MM.1S (cell line): Measurements from ENCODE around the gene BET1.

Experiments used
- DNase-seq: peaks from one replicate; pipeline ENCODE4 v3.0.0-alpha.2; 2015
- H2AFZ ChIP-seq: fragments of 300-600 bp; sonication (generic); 2 replicates; pipeline ENCODE4 v1.6.0; 2016; ENCODE audit warnings: antibody characterized with exemption, low read length
- H3F3A ChIP-seq: fragments of 300-600 bp; sonication (generic); 2 replicates; pipeline ENCODE4 v1.6.1; 2016; ENCODE audit warnings: mild to moderate bottlenecking, antibody characterized with exemption, low read length, moderate library complexity, mixed read lengths; ENCODE audit not compliant: insufficient read depth
- H3K27ac ChIP-seq: fragments of 300-600 bp; sonication (generic); 2 replicates; pipeline ENCODE4 v1.5.1; 2016; ENCODE audit warnings: mild to moderate bottlenecking, low read length
- H3K27me3 ChIP-seq: fragments of 300-600 bp; sonication (generic); replicated peaks from 2 replicates; pipeline ENCODE4 v1.6.0; 2016; ENCODE audit warnings: low read length; ENCODE audit not compliant: insufficient read depth
- H3K36me3 ChIP-seq: fragments of 300-600 bp; sonication (generic); replicated peaks from 2 replicates; pipeline ENCODE4 v1.6.1; 2016; ENCODE audit warnings: mild to moderate bottlenecking, low read length, mixed read lengths; ENCODE audit not compliant: insufficient read depth
- H3K4me1 ChIP-seq: fragments of 300-600 bp; sonication (generic); 2 replicates; pipeline ENCODE4 v1.6.1; 2016; ENCODE audit warnings: low read length, mixed read lengths
- H3K4me2 ChIP-seq: fragments of 300-600 bp; sonication (generic); 2 replicates; pipeline ENCODE4 v1.6.0; 2016; ENCODE audit warnings: low read depth, low read length
- H3K4me3 ChIP-seq: fragments of 300-600 bp; sonication (generic); 2 replicates; pipeline ENCODE4 v1.5.1; 2016; ENCODE audit warnings: low read length, mixed read lengths
- H3K79me2 ChIP-seq: fragments of 300-600 bp; sonication (generic); 2 replicates; pipeline ENCODE4 v1.6.1; 2016; ENCODE audit warnings: mixed run types, low read length, mixed read lengths
- H3K9ac ChIP-seq: fragments of 300-600 bp; sonication (generic); 2 replicates; pipeline ENCODE4 v1.6.1; 2016; ENCODE audit warnings: low read length, mixed read lengths
- H3K9me2 ChIP-seq: fragments of 300-600 bp; sonication (generic); replicated peaks from 2 replicates; pipeline ENCODE4 v1.6.1; 2016; ENCODE audit warnings: mild to moderate bottlenecking, low read length, mixed read lengths; ENCODE audit not compliant: insufficient read depth
- H3K9me3 ChIP-seq: fragments of 300-600 bp; sonication (generic); replicated peaks from 2 replicates; pipeline ENCODE4 v1.6.1; 2016; ENCODE audit warnings: mild to moderate bottlenecking, low read length, mixed read lengths; ENCODE audit not compliant: insufficient read depth
- H4K20me1 ChIP-seq: fragments of 300-600 bp; sonication (generic); 2 replicates; pipeline ENCODE4 v1.6.1; 2016; ENCODE audit warnings: mild to moderate bottlenecking, low read length, moderate library complexity, mixed read lengths; ENCODE audit not compliant: insufficient read depth
- CTCF ChIP-seq: fragments of 300-600 bp; sonication (generic); IDR thresholded peaks from 2 replicates; pipeline ENCODE4 v1.5.1; 2016; ENCODE audit warnings: antibody characterized with exemption, low read length, mixed read lengths
- EZH2 ChIP-seq: fragments of 300-600 bp; sonication (generic); optimal IDR thresholded peaks from 2 replicates; pipeline ENCODE3; 2017; ENCODE audit warnings: low read depth, mild to moderate bottlenecking, antibody characterized with exemption, low read length, mixed read lengths
- EZH2phosphoT487 ChIP-seq: fragments of 300-600 bp; sonication (generic); IDR thresholded peaks from 2 replicates; pipeline ENCODE4 v1.6.1; 2018; ENCODE audit warnings: antibody characterized with exemption, low read length

Gene BET1

GRCh38 chr7:94001396-94001795, 2.8 kb downstream of the BET1 start:
- H3K79me2 ChIP-seq: peaks cover 42% of the 10 kb centered on the region

GRCh38 chr7:93997868-93998267, 6.3 kb downstream of the BET1 start:
- no peak overlapping the region for H2AFZ ChIP-seq
- H3K4me3 ChIP-seq: no peak overlapping the region
- H3K4me1 ChIP-seq: peaks cover 4% of the 10 kb centered on the region; the same call in 1 of the 2 replicates
- TF ChIP-seq EZH2phosphoT487: no peak
- no peak for DNase-seq
- no peak overlapping the region for H3K27ac ChIP-seq
- no peaks in the 10 kb centered on the region for H3K9me3 ChIP-seq
- H3K4me2 ChIP-seq: no peak overlapping the region
- H3K27me3 ChIP-seq: no peaks in the 10 kb centered on the region
- H3K79me2 ChIP-seq: peaks cover 30% of the 10 kb centered on the region
- no peaks in the 10 kb centered on the region for H4K20me1 ChIP-seq
- no peaks in the 10 kb centered on the region for H3K9me2 ChIP-seq
- H3F3A ChIP-seq: no peaks in the 10 kb centered on the region
- H3K9ac ChIP-seq: no peak overlapping the region
- H3K36me3 ChIP-seq: no peaks in the 10 kb centered on the region; the same call in 1 of the 2 replicates

More at GRCh38 chr7:94001396-94001795, 2.8 kb downstream of the BET1 start:
- no peak overlapping the region for H2AFZ ChIP-seq
- no peak overlapping the region for H3K27ac ChIP-seq
- H3K4me1 ChIP-seq: peaks cover 10% of the 10 kb centered on the region; the same call in 1 of the 2 replicates
- no peaks in the 10 kb centered on the region for H3F3A ChIP-seq
- H3K9me2 ChIP-seq: no peaks in the 10 kb centered on the region
- H3K4me2 ChIP-seq: no peak overlapping the region; the same call in 1 of the 2 replicates
- H3K4me3 ChIP-seq: no peak overlapping the region
- no peak for TF ChIP-seq CTCF
- no peak for TF ChIP-seq EZH2phosphoT487
- TF ChIP-seq EZH2: no peak
- peaks cover 7% of the 10 kb centered on the region; the same call in 1 of the 2 replicates for H3K27me3 ChIP-seq
- no peaks in the 10 kb centered on the region for H4K20me1 ChIP-seq
- no peak for DNase-seq
- H3K9ac ChIP-seq: no peak overlapping the region
- H3K9me3 ChIP-seq: no peaks in the 10 kb centered on the region
- H3K36me3 ChIP-seq: no peaks in the 10 kb centered on the region

GRCh38 chr7:93992421-93993110, 11.6 kb downstream of the BET1 start:
- H3K9me3 ChIP-seq: no peaks in the 10 kb centered on the region
- H4K20me1 ChIP-seq: no peaks in the 10 kb centered on the region
- H3F3A ChIP-seq: no peaks in the 10 kb centered on the region
- DNase-seq: peak; percentile 19
- no peak overlapping the region for H3K4me3 ChIP-seq
- no peaks in the 10 kb centered on the region for H3K9me2 ChIP-seq
- H3K36me3 ChIP-seq: no peaks in the 10 kb centered on the region; the same call in 1 of the 2 replicates
- H3K27me3 ChIP-seq: no peaks in the 10 kb centered on the region
- H3K4me1 ChIP-seq: no peaks in the 10 kb centered on the region; the same call in 1 of the 2 replicates
- no peak overlapping the region for H2AFZ ChIP-seq
- no peaks in the 10 kb centered on the region for H3K79me2 ChIP-seq
- TF ChIP-seq EZH2phosphoT487: no peak
- no peak for TF ChIP-seq CTCF
- no peak for TF ChIP-seq EZH2
- H3K27ac ChIP-seq: peak overlapping the region; percentile 39; the same call in 1 of the 2 replicates
- H3K9ac ChIP-seq: no peak overlapping the region
- H3K4me2 ChIP-seq: no peak overlapping the region

GRCh38 chr7:93987297-93987696, 16.9 kb downstream of the BET1 start:
- Histone ChIP-seq H4K20me1 (no peaks in the 10 kb centered on the region), H3K9ac (no peak overlapping the region), H2AFZ (no peak overlapping the region), H3K9me2 (no peaks in the 10 kb centered on the region), H3K27me3 (no peaks in the 10 kb centered on the region), H3K9me3 (no peaks in the 10 kb centered on the region), H3K36me3 (no peaks in the 10 kb centered on the region), H3K4me1 (no peaks in the 10 kb centered on the region), H3K4me3 (no peak overlapping the region), H3K4me2 (no peak overlapping the region), H3K79me2 (no peaks in the 10 kb centered on the region), H3F3A (no peaks in the 10 kb centered on the region), H3K27ac (no peak overlapping the region)
- no peak for DNase-seq
- TF ChIP-seq EZH2phosphoT487 (no peak), EZH2 (no peak), CTCF (no peak)
